ENCODE data around the gene OCSTAMP. TPM values are rescaled to one million over a fixed set of nuclear protein-coding genes. Genes with fewer than 3 reads are reported as not detected.

Gene OCSTAMP
- total and polyA plus RNA-seq, 7 donors = not detected

DNA sequence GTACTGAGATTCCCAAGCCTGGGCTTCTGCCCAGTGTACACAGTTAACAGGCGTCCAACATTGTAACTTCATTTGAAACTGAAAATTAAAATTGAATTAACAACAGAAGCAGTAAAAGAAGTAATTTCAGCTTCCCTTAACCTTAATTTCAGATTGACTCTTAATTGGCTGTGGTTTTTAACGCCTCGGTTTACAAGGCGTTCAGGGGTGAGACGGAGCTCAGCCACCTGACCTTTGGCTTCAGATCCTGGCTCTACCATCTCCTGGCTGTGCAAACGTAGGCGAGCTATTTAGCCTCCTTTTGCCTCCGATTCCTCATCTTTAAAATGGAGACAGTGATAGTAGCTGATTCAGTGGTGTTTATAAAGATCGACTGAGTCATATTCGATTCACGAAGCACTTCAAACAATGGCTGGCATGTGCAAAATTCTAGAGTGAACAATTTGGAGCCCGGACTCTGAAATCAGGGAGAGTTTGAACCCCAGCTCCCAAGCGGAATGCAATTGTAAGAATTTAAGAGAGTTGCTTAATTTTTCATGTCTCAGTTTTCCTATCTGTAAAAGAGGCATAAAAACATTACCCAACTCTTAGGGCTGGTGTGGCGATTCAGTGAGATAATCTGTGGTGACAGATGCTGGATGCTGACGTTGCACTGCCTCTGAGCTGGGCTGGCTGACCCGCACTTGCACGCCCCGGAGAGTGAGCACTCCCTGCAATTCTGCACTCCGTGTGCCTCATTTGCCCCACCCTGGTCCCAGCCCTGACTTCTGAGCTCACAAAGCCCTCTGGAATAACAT, 23.5 kb upstream of the OCSTAMP start:
- intact Hi-C loops (cut with DNase I) = no loop called here
- Histone ChIP-seq H3K27ac (no peak overlapping the region), H3K9me3 (no peaks in the 10 kb centered on the region), H3K27me3 (no peaks in the 10 kb centered on the region), H3K4me3 (no peak overlapping the region), H3K36me3 (no peaks in the 10 kb centered on the region), H3K4me1 (peaks cover 0 to 8% (median 5%) of the 10 kb centered on the region in 4 donors)
- peak; percentile 33 for DNase-seq
- WGBS, 2 donors = 27 to 68% methylated on average over 19 of the region's 19 CpGs
- TF ChIP-seq EP300 (IDR thresholded peaks at IDR 0.05) = no peak
- TF ChIP-seq, protein P1, sequence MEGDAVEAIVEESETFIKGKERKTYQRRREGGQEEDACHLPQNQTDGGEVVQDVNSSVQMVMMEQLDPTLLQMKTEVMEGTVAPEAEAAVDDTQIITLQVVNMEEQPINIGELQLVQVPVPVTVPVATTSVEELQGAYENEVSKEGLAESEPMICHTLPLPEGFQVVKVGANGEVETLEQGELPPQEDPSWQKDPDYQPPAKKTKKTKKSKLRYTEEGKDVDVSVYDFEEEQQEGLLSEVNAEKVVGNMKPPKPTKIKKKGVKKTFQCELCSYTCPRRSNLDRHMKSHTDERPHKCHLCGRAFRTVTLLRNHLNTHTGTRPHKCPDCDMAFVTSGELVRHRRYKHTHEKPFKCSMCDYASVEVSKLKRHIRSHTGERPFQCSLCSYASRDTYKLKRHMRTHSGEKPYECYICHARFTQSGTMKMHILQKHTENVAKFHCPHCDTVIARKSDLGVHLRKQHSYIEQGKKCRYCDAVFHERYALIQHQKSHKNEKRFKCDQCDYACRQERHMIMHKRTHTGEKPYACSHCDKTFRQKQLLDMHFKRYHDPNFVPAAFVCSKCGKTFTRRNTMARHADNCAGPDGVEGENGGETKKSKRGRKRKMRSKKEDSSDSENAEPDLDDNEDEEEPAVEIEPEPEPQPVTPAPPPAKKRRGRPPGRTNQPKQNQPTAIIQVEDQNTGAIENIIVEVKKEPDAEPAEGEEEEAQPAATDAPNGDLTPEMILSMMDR (IDR thresholded peaks at IDR 0.05) = no peak
- TF ChIP-seq POLR2AphosphoS5 (IDR thresholded peaks at IDR 0.05) = no peak
- no peak for TF ChIP-seq POLR2A (IDR thresholded peaks at IDR 0.05)

DNA sequence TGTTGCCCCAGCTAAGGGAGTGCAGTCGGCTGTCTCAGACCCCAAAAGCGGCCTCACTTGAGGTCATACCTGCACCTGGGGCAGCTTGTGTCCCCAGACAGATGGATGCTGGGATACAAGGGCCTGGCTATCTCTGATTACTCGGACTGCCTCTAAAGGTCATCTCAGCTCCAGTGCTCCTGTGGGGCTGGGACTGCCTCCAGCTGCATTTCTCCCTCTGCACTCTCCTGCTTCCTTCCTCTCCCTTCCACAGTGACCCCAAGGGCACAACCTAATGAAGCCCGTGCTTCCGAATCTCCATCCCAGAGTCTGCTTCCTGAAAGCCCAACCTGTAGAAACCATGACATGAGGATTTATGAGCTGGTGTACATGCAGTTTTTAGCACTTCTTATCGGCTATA, 22.8 kb upstream of the OCSTAMP start:
- H3K27me3 ChIP-seq = no peaks in the 10 kb centered on the region
- H3K27ac ChIP-seq = no peak overlapping the region
- H3K9me3 ChIP-seq = no peaks in the 10 kb centered on the region
- TF ChIP-seq, protein P1 (IDR thresholded peaks at IDR 0.05) = no peak
- TF ChIP-seq POLR2AphosphoS5 (IDR thresholded peaks at IDR 0.05) = no peak
- TF ChIP-seq POLR2A (IDR thresholded peaks at IDR 0.05) = no peak
- TF ChIP-seq EP300 (IDR thresholded peaks at IDR 0.05) = no peak
- intact Hi-C loops (cut with DNase I) = no loop called here
- peak; percentile 52 for DNase-seq
- WGBS, 2 donors = 43 to 57% methylated on average over 6 of the region's 6 CpGs
- peaks cover 0 to 15% (median 12%) of the 10 kb centered on the region in 4 donors for H3K4me1 ChIP-seq
- H3K36me3 ChIP-seq = no peaks in the 10 kb centered on the region
- H3K4me3 ChIP-seq = no peak overlapping the region

DNA sequence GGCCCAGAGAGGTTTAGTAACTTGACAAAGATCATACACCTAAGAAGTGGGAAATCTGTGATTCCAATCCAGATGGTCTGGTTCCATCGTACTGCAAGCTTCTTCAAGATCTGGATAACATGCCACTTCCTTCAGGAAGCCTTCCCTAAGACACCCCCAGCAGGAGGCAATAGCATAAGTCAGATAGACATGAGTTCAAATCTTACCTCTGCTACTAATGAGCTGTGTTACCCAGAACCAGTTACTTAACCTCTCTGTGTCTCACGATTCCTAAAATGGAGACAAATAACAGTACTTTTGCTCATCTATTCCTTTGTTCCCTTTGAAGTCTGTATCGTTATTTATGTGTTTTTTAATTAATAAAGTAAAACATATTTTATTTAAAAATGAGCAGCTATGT, 22.3 kb upstream of the OCSTAMP start:
- Histone ChIP-seq H3K27ac (no peak overlapping the region), H3K4me3 (no peak overlapping the region), H3K4me1 (peaks cover 0 to 15% (median 12%) of the 10 kb centered on the region in 4 donors), H3K9me3 (no peaks in the 10 kb centered on the region), H3K27me3 (no peaks in the 10 kb centered on the region), H3K36me3 (no peaks in the 10 kb centered on the region)
- 87 to 88% methylated on average over 3 of the region's 3 CpGs for WGBS, 2 donors
- intact Hi-C loops (cut with DNase I) = no loop called here
- DNase-seq = no peak
- TF ChIP-seq EP300 (IDR thresholded peaks at IDR 0.05) (no peak), POLR2A (IDR thresholded peaks at IDR 0.05) (no peak), POLR2AphosphoS5 (IDR thresholded peaks at IDR 0.05) (no peak)
- TF ChIP-seq, protein P1 (IDR thresholded peaks at IDR 0.05) = no peak

DNA sequence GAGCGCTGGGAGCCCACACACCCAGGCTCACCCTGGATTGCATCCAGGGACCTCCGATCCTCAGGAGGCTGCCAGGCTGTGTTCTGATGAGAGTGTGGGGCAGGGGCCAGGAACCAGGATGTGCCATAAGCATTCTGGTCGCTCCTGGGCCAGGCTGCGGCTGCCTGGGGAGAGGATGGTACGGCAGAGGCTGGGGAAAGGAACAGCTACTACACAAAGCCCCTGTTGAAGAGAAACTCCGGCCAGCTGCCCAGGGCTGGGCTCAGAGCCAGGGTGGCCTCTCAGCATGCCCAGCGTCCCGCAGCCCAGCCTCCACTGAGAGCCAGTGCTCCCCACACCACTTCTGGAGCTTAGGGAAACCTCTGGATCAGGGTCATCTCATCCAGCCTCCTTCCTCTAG, 21.7 kb upstream of the OCSTAMP start:
- no peaks in the 10 kb centered on the region for H3K27me3 ChIP-seq
- intact Hi-C loops (cut with DNase I) = no loop called here
- TF ChIP-seq, protein P1 (IDR thresholded peaks at IDR 0.05) = no peak
- no peak for TF ChIP-seq EP300 (IDR thresholded peaks at IDR 0.05)
- TF ChIP-seq POLR2A (IDR thresholded peaks at IDR 0.05) = no peak
- TF ChIP-seq POLR2AphosphoS5 (IDR thresholded peaks at IDR 0.05) = no peak
- peaks cover 0 to 15% (median 12%) of the 10 kb centered on the region in 4 donors for H3K4me1 ChIP-seq
- H3K36me3 ChIP-seq = no peaks in the 10 kb centered on the region
- DNase-seq = peak; percentile 76
- H3K4me3 ChIP-seq = no peak overlapping the region
- 62 to 67% methylated on average over 8 of the region's 8 CpGs for WGBS, 2 donors
- no peaks in the 10 kb centered on the region for H3K9me3 ChIP-seq
- H3K27ac ChIP-seq = peak overlapping the region in 1 of 4 donors; percentile 17
